HepG2 (cell line): ENCODE measurements around the gene STARD13. TPM values are rescaled to one million over a fixed set of nuclear protein-coding genes. Genes with fewer than 3 reads are reported as not detected.

Source experiments
- ASH2L ChIP-seq: fragments of 300-600, 200-600 bp; sonication (generic); IDR thresholded peaks from 2 replicates; pipeline ENCODE4 v1.7.0; 2017; ENCODE audit warnings: low read depth, mild to moderate bottlenecking, moderate library complexity, mixed read lengths, low read length; ENCODE audit not compliant: insufficient read length
- ATF5 ChIP-seq: sonication (generic); formaldehyde crosslinking; IDR thresholded peaks from 2 replicates; pipeline ENCODE4 v1.4.0; 2020; ENCODE audit warnings: mild to moderate bottlenecking, low read depth, missing genetic modification reagents
- BCL3 ChIP-seq: sonication (generic); formaldehyde crosslinking; IDR thresholded peaks from 2 replicates; pipeline ENCODE4 v1.5.1; 2020; ENCODE audit warnings: mild to moderate bottlenecking, missing genetic modification reagents, moderate library complexity
- CEBPB ChIP-seq: IDR thresholded peaks from 2 replicates; pipeline ENCODE4 v1.6.1; 2011; ENCODE audit warnings: low read depth, low read length, improper control_type of control experiment, borderline replicate concordance
- EEA1 ChIP-seq: sonication (generic); formaldehyde crosslinking; IDR thresholded peaks from 2 replicates; pipeline ENCODE4 v1.5.1; 2020; ENCODE audit warnings: mild to moderate bottlenecking, missing genetic modification reagents, borderline replicate concordance
- EZH2 ChIP-seq: conservative IDR thresholded peaks from 2 replicates; pipeline ENCODE4 v1.6.1; 2012; ENCODE audit warnings: mild to moderate bottlenecking, low read depth, low read length, moderate library complexity
- FOXP1 ChIP-seq, 2 experiments: fragments of 450-650 bp in 1 of 2; IDR thresholded peaks; 2 replicates each; pipeline ENCODE4 v1.6.1; 2017 to 2018; ENCODE audit warnings: antibody characterized with exemption in 1 of 2
- HNRNPLL ChIP-seq: fragments of 200-400 bp; formaldehyde crosslinking; IDR thresholded peaks from 2 replicates; pipeline ENCODE4 v1.6.1; 2017; ENCODE audit warnings: mild to moderate bottlenecking, low read depth, low read length; ENCODE audit not compliant: poor library complexity, severe bottlenecking
- KAT2B ChIP-seq: fragments of 150-350 bp; IDR thresholded peaks from 2 replicates; pipeline ENCODE4 v1.6.1; 2014; ENCODE audit warnings: low read depth, low read length, borderline replicate concordance
- KDM2A ChIP-seq: sonication (generic); formaldehyde crosslinking; IDR thresholded peaks from 2 replicates; pipeline ENCODE4 v1.4.0; 2020; ENCODE audit warnings: low read depth, missing genetic modification reagents, borderline replicate concordance
- KDM5B ChIP-seq: sonication (generic); formaldehyde crosslinking; IDR thresholded peaks from 2 replicates; pipeline ENCODE4 v1.4.0; 2020; ENCODE audit warnings: missing genetic modification reagents, mild to moderate bottlenecking, borderline replicate concordance
- MED1 ChIP-seq: sonication (generic); formaldehyde crosslinking; IDR thresholded peaks from 2 replicates; pipeline ENCODE4 v1.4.0; 2020; ENCODE audit warnings: missing genetic modification reagents
- MED13 ChIP-seq: sonication (generic); formaldehyde crosslinking; IDR thresholded peaks from 2 replicates; pipeline ENCODE4 v1.5.0; 2020; ENCODE audit warnings: missing genetic modification reagents
- MXI1 ChIP-seq: IDR thresholded peaks from 3 replicates; pipeline ENCODE4 v1.6.1; 2012; ENCODE audit warnings: low read depth, low read length, inconsistent platforms, borderline replicate concordance
- NFE2L2 ChIP-seq: fragments of 150-350 bp; IDR thresholded peaks from 2 replicates; pipeline ENCODE4 v1.6.1; 2014; ENCODE audit warnings: low read length
- RARG ChIP-seq: sonication (generic); formaldehyde crosslinking; IDR thresholded peaks from 2 replicates; pipeline ENCODE4 v1.4.0; 2020; ENCODE audit warnings: low read depth, mild to moderate bottlenecking, missing genetic modification reagents
- SIX4 ChIP-seq: sonication (generic); formaldehyde crosslinking; IDR thresholded peaks from 2 replicates; pipeline ENCODE4 v1.4.0; 2020; ENCODE audit warnings: missing genetic modification reagents
- TCF12 ChIP-seq, 2 experiments: fragments of 450-650 bp in 1 of 2; sonication (generic) in 1 of 2; formaldehyde crosslinking in 1 of 2; IDR thresholded peaks; 2 replicates each; pipeline versions ENCODE4 v1.6.1 to v1.8.0; 2017 to 2022; ENCODE audit warnings: antibody characterized with exemption in 1 of 2, mild to moderate bottlenecking in 1 of 2, missing genetic modification reagents in 1 of 2, moderate library complexity in 1 of 2
- TCF7 ChIP-seq: sonication (generic); IDR thresholded peaks from 2 replicates; pipeline ENCODE4 v1.6.1; 2016; ENCODE audit warnings: antibody characterized with exemption, low read depth
- TEAD2 ChIP-seq: sonication (generic); formaldehyde crosslinking; IDR thresholded peaks from 2 replicates; pipeline ENCODE4 v1.9.0; 2021; ENCODE audit warnings: missing genetic modification reagents
- ZKSCAN5 ChIP-seq: sonication (generic); formaldehyde crosslinking; IDR thresholded peaks from 2 replicates; pipeline ENCODE4 v1.5.1; 2020; ENCODE audit warnings: mild to moderate bottlenecking, missing genetic modification reagents
- ZNF207 ChIP-seq: fragments of 450-650 bp; IDR thresholded peaks from 2 replicates; pipeline ENCODE4 v1.6.1; 2016; ENCODE audit warnings: antibody characterized with exemption, borderline replicate concordance
- ZNF354B ChIP-seq: sonication (generic); formaldehyde crosslinking; IDR thresholded peaks from 2 replicates; pipeline ENCODE4 v1.8.0; 2022; ENCODE audit warnings: mild to moderate bottlenecking, missing genetic modification reagents
- ZNF556 ChIP-seq: sonication (generic); formaldehyde crosslinking; IDR thresholded peaks from 2 replicates; pipeline ENCODE4 v1.4.0; 2020; ENCODE audit warnings: mild to moderate bottlenecking, missing genetic modification reagents, borderline replicate concordance
- ZNF569 ChIP-seq: sonication (generic); formaldehyde crosslinking; IDR thresholded peaks from 2 replicates; pipeline ENCODE4 v1.5.0; 2020; ENCODE audit warnings: mild to moderate bottlenecking, missing genetic modification reagents, moderate library complexity, borderline replicate concordance
- ZNF615 ChIP-seq: sonication (generic); formaldehyde crosslinking; IDR thresholded peaks from 2 replicates; pipeline ENCODE4 v1.5.0; 2020; ENCODE audit warnings: mild to moderate bottlenecking, missing genetic modification reagents, borderline replicate concordance
- ZNF629 ChIP-seq: sonication (generic); formaldehyde crosslinking; conservative IDR thresholded peaks from 2 replicates; pipeline ENCODE4 v1.5.0; 2020; ENCODE audit warnings: missing genetic modification reagents
- ZNF749 ChIP-seq: sonication (generic); formaldehyde crosslinking; IDR thresholded peaks from 2 replicates; pipeline ENCODE4 v1.8.0; 2022; ENCODE audit warnings: mild to moderate bottlenecking, missing genetic modification reagents, moderate library complexity, borderline replicate concordance
- ZNF839 ChIP-seq: sonication (generic); formaldehyde crosslinking; IDR thresholded peaks from 2 replicates; pipeline ENCODE4 v1.4.0; 2020; ENCODE audit warnings: missing genetic modification reagents, mild to moderate bottlenecking, borderline replicate concordance
- polyA plus RNA-seq, 8 experiments: library from polyadenylated mRNA; depleted of rRNA in 3 of 8; stranded (reverse) in 7 of 8; unstranded in 1 of 8; fragments of >200 nt; fragmentation: Illumina TruSeq in 4 of 8; extraction: Trizol in 4 of 8; gene quantifications; 2 replicates each; pipeline versions ENCODE4 v1.2.1 to v1.2.3, GENCODE V29; 2011 to 2016; ENCODE audit warnings: low read depth in 4 of 8, missing spikeins in 1 of 8, mixed read lengths in 1 of 8; ENCODE audit not compliant: insufficient read depth in 1 of 8
- total RNA-seq, 5 experiments: library from RNA; depleted of rRNA; stranded (reverse); fragments of >200 nt; fragmentation: Illumina TruSeq; extraction: Trizol; gene quantifications; 2 replicates each; pipeline ENCODE4 v1.2.3, GENCODE V29; 2016; ENCODE audit warnings: low read depth in 1 of 5

Gene STARD13
- total and polyA plus RNA-seq, 2 of the 13 experiments (the other 11 are each of a cell fraction or from before 2014, with no cell fraction given) = 12.8 to 14.3 TPM

GRCh38 chr13:33125821-33126570 is 159.6 kb downstream of the STARD13 start (continued):
- no peak for TF ChIP-seq TCF12 (IDR thresholded peaks at IDR 0.05)
- TF ChIP-seq TCF12 (CRISPR knock-in tag; IDR thresholded peaks at IDR 0.05) = no peak
- TF ChIP-seq MED1 (CRISPR knock-in tag) = peak; percentile 95
- no peak for TF ChIP-seq RARG (CRISPR knock-in tag)
- TF ChIP-seq ASH2L = peak; percentile 94
- no peak for TF ChIP-seq ZNF839 (CRISPR knock-in tag)
- no peak for TF ChIP-seq EZH2
- no peak for TF ChIP-seq MED13 (CRISPR knock-in tag)
- no peak for TF ChIP-seq ATF5
- no peak for TF ChIP-seq SIX4 (CRISPR knock-in tag)
- TF ChIP-seq KDM5B (CRISPR knock-in tag) = no peak
- TF ChIP-seq CEBPB = 0 out of 2 replicates have a peak, but pooled peaks have one; percentile 19
- peak; percentile 99 for TF ChIP-seq BCL3 (CRISPR knock-in tag)
- TF ChIP-seq ZNF629 = no peak; the same call in 1 of the 2 replicates
- TF ChIP-seq MXI1 = no peak; the same call in 2 of the 3 replicates
- TF ChIP-seq ZNF556 (CRISPR knock-in tag) = peak; percentile 69; the same call in 1 of the 2 replicates
- no peak for TF ChIP-seq KAT2B
- TF ChIP-seq ZNF354B (CRISPR knock-in tag) = no peak
- TF ChIP-seq FOXP1 (IDR thresholded peaks at IDR 0.05) = 0 out of 2 replicates have a peak, but pooled peaks have one; percentile 12
- TF ChIP-seq FOXP1 (CRISPR knock-in tag; IDR thresholded peaks at IDR 0.05) = peak; percentile 69; the same call in 1 of the 2 replicates
- no peak for TF ChIP-seq TEAD2
- no peak for TF ChIP-seq ZKSCAN5
- no peak for TF ChIP-seq NFE2L2
- TF ChIP-seq EEA1 = no peak
- no peak for TF ChIP-seq ZNF749 (CRISPR knock-in tag)
- TF ChIP-seq HNRNPLL = no peak
- no peak for TF ChIP-seq ZNF569
- peak; percentile 51; the same call in 1 of the 2 replicates for TF ChIP-seq KDM2A (CRISPR knock-in tag)
- TF ChIP-seq ZNF207 = no peak
- TF ChIP-seq TCF7 = peak; percentile 93
- no peak for TF ChIP-seq ZNF615 (CRISPR knock-in tag)
